GM18498 (cell line): ENCODE data around the gene MAP2K7.

Source experiments
- ATAC-seq: cut with Tn5 transposase; IDR thresholded peaks from one replicate; pipeline ENCODE4 v1.9.1; 2021; ENCODE audit warnings: mild to moderate bottlenecking, moderate library complexity; ENCODE audit not compliant: unreplicated experiment

The MAP2K7 gene

DNA sequence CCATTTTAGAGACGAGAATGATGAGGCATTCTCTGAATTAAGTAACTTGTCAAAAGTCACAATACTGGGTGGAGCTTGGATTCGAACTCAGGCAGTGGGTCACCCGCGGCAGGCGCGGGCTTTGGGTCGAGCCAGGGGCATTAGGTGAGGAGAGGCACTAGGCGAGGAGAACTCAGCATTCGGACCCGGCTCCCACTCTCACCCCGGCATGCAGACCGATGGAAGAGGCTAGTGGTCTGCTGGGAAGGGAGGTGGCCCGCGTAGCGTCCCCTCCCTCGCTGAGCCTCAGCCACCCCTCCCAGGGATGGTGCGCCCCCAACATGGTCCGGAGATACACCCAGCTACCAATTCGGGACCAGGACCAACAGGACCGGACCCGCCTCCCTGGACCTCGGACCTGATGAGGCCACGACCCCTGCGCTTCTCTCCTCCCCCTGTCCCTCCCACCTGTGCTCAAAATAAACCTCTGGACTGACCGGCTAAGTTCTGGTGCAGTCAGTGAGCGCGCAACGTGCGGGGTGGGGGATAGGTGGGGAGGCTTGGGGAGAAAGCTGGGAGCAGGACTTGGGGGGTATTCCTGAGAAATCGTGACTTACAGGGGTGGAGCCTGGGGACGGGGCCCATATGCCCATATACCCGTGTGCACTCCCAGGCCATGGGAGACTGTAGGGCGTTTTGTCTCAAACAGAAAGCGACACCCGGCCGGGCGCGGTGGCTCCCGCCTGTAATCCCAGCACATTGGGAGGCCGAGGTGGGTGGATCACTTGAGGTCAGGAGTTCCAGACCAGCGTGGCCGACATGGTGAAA is 15.1 kb downstream of the MAP2K7 start:
- no peak for ATAC-seq

DNA sequence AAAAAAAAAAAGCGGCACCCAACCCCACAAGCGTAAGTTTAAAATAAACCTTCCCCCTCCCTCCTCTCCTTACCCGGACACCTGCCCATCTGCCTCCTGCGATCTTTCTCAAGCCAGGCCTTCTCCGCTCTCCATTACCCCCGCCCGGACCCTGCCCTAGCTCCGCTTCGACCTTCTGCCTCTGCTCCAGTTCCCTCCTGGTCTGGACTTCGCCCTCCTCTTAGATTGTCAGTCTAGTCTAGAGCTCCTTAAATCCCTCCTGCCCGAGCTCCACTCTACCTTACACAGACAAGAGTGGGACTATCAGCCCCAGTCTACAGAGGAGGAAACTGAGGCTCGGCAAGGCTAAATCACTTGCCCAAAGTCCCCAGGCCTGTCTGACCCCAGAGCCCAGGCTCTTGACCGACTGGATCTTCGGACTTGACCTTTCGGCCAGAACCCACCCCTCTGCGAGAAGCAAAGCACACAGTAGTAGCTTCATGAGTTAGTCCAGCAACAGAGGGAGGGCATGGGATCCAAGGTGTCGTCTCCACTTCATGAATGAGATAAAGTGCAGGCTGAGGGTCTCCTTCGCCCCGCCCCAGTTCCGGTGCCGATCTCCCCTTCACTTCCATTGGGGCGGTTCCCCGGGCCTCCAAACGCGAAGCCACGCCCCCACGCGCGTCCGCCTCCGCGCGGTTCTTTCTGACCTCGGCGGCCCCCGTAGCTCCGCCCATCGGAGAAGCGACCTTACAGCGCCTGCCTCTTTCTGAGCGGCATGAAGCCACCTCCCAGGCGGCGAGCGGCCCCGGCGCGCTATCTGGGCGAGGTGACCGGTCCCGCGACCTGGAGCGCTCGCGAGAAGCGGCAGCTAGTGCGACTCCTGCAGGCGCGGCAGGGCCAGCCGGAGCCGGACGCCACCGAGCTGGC is 16.2 kb downstream of the MAP2K7 start, which contains the start of gene SNAPC2:
Gene SNAPC2, plus strand, starts transcription at position 729 of the 909 bp plus-strand sequence. Its CDS starts 29 bp downstream, at position 758.
- peak; percentile 70 for ATAC-seq

DNA sequence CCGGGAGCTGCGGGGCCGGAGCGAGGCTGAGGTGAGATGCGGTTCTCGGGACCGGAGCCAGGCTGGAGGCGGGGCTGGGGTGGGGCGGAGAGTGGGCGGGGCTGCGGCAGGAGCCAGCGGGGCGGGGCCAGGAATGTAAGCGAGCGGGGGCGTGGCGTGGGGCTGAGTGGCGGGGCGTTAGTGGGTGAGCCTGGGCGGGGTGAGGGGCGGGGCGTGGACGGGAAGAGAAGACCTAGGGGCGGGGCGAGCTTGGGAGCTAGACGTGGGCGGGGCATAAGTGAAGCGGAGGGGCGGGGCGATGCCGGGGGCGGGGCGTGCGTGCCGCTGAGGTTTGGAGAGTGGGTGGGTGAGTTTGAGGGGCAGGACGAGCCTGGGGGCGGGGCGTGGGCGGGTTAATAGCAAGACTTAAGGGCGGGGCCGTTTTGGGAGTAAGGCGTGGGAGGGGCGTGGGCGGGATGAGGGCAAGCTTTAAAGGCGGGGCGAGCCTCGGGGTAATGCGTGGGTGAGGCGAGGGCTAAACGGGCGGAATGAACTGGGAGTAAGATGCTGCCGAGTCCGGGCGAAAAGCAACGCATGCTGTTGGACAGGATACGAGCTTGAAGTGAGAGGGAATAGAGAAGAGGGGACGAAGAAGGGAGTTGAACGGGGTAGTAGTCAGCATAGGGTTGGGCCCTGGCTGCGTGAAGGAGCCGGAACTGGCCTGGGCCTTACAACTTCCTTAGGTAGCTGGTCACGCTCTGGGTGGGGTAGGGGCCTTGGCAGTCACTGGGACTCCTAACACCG is 17.0 kb downstream of the MAP2K7 start:
- ATAC-seq, result peak; percentile 46

DNA sequence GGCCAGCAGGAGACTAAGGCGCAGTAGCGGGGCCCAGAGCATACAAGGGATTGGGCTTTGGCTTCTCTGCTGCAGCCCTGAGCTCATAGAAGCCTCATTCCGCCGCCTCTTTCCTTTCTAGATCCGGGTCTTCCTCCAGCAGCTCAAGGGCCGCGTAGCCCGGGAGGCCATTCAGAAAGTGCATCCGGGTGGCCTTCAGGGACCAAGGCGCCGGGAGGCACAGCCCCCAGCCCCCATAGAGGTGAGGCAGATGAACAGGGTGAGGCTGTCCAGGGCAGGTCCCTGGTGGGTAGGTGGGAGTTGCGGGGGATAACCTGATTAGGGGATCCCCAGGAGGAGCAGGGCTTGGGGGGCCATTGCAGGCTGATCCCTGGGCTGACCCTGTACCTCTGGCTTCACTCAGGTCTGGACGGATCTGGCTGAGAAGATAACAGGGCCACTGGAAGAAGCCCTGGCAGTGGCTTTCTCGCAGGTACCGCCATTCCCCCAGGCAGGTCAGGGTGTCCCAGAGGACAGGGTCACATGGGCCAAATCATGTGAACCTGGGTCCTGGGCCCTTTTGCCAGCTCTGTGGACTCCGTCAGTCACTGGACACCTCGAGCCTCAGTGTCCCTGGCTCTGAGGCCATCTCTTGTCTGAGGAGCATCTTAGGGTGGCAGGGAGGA is 17.8 kb downstream of the MAP2K7 start:
- no peak for ATAC-seq

DNA sequence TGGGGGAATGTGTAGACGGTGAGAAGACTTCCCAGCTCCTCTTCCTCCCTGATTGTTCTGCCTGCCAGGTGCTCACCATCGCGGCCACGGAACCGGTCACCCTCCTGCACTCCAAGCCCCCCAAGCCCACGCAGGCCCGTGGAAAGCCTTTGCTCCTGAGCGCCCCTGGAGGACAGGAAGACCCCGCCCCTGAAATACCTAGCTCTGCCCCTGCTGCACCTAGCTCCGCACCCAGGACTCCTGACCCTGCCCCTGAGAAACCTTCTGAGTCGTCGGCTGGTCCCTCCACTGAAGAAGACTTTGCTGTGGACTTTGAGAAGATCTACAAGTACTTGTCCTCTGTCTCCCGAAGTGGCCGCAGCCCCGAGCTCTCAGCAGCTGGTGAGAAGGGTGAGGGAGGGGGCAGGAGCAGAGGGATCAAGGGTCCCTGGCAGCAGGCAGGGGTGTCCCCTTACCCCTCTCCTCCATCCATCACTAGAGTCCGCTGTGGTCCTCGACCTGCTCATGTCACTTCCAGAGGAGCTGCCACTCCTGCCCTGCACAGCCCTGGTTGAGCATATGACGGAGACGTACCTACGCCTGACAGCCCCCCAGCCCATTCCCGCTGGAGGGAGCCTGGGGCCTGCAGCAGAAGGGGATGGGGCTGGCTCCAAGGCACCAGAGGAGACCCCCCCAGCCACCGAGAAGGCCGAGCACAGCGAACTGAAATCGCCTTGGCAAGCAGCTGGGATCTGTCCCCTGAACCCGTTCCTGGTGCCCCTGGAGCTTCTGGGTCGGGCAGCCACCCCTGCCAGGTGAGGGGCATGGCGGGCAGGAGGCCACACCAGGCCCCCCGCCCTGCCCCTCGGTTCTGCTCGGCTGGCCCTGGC is 18.5 kb downstream of the MAP2K7 start:
- ATAC-seq, result no peak

DNA sequence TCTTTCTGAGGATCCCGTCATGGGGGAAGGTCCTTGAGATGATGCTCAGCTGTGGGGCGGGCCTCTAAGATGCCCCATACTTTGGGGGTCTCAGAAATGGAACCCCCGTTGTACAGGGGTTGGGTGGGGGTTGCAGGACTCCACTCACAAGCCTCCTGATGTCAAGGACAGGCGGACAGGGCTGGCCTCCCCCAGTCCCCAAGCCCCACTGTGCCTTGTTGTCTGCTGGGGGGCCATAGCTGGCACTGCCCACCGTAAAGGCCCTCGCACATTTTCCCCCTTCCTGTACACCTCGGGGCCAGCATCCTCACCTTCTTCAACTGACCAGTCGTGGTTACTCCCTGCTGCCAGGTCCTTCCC is 19.1 kb downstream of the MAP2K7 start:
- no peak for ATAC-seq

DNA sequence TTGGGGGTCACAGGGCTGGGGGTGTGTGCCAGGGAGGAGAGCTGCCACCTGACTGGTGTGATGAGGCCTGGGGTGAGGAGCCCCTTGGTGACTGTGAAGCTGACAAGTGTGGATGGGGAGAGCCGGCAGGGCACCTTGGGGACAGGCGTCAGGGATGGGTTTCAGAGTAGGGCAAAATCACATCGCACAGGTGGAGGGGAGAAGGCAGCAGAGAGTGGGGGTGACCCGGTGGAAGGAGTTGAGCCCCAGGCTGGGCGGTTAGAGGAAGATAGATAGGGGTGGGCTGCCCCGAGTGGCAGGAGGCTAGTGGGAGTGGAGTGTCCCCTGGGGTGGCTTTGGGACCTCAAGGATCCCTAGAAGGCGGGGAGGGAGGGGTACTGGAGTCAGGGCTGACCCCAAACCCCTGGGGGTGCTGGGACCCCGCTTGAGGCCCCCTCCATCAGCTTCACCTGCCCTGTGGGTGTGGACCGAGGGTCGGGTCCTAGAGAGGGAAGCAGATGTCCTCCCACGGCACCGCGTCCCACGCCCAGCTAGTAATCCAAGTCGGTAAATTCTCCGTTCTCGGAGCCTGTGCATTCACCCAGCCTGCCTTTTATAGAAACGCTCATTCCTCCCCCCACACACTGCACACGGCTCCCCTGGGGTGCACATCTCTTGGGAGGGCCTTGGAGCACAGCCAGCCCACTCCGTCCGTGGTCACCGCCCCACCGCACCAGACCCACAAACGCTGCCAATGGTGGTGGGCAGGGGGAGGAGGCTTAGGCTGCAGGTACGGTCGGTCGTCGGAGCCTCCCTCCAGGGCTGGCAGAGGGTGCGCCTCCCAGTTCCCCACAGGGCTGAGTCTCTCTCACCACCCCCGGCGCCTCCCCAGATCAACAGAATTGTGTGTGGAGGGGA is 19.9 kb downstream of the MAP2K7 start:
- no peak for ATAC-seq

DNA sequence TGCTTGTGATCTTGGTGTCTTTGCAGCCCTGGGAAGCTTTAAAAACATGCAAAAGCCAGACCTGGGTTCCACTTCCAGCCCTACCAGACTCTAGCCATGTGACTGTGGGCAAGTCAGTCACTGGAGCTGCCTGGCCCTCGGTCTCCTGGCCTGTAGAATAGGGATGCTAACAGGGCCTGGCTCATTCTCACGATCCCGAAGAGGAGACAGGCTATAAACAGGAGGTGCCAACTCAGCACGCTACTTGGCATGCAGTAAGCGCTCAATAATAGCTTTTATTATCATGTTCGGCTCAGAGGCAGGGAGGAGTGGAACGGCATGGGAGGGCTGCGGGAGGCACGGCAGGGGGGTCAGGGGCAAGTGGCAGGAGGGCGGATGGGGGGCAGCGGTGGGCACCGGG is 20.6 kb downstream of the MAP2K7 start:
- ATAC-seq, result no peak

DNA sequence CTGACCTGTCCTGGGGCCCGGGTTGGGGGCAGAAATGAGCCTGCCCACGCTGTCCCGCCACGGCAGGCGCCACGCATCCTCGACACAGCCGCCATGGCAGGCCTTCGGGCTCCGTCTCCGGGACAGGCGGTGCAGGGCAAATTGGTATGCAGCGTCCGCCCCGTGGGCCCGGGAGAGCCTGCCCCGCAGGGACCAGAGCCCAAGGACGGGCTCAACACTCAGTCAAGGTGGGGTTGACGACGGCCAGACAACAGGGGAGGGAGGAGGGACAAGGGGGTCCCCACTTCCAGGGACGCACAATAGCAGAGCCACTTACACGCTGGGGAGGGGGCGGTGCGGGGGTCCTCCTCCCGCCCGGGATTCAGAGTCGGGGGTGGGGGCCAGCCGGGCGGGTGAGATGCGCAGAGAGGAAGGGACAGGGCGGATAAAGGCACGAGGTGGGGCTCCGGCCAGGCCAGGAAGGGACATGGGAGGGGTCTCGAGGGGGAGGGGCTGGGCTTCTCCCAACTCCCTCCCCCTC is 21.0 kb downstream of the MAP2K7 start:
- no peak for ATAC-seq

DNA sequence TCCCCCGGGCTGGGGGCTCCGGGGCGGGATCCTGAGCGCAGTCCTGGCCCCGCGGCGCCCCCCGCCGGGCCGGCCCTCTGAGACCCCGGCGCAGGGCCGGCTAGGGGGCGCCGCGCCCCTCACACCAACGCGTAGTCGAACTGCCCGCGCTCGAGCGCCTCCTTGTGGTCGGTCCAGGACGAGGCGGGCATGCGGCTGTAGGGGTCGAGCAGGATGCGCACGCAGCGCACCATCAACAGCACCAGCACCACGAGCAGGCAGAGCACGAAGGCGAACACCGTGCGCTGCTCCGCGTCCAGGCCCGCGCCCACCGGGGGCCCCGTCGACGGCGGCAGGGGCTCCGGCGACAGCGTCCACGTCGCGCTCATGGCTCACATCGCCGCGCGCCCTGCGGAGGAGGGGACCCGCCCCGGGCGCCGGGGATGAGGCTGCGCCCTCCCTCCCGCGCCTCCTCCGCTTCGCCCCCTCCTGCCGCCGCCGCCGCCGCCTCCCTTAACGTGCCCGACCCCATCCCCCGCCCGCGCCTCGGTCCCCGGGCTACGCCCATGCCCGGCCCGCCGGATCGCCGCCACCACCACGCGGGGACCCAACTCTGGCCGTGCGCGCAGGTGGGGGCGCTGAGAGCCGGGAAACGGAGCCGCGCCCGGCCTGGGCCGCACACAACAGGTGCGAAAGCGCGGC is 21.6 kb downstream of the MAP2K7 start:
- ATAC-seq, result no peak

DNA sequence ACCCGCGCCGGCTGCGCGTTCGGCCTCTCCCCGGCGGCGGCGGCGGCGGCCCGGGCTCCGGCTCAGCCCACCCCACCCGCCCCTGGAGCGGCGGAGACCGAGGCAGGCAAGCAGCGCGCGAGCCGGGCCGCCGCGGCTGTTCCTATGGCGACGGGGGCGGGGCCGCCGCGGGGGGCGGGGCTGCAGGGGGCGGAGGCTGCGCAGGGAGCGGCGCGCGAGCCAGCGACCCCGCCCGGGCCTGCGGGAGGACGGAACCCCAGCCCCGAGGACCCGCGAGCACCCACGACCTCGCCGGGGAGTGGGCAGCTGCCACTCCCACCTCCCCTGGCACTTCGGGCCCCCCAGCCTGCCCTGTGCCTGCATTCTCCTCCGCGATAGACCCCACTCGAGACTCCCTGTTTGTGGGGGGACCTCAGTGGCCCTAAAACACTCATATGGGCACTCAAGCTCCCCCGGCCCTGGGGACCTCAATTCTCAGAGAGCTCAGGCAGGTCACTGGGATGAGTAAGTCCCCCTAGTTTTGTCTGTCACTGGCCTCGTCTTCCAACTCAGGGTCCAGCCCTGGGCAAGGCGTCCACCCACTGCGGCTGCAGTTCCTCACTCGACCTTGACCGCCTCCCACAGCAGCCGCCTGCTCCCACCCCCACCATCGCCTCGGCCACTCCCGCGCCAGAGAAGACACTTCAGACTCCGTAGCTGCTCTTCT is 22.5 kb downstream of the MAP2K7 start, which contains the start of gene CTXN1:
Gene CTXN1, minus strand, starts transcription at position 115 of the 706 bp plus-strand sequence. CDS start 597 bp downstream, outside the sequence.
- ATAC-seq, result no peak

DNA sequence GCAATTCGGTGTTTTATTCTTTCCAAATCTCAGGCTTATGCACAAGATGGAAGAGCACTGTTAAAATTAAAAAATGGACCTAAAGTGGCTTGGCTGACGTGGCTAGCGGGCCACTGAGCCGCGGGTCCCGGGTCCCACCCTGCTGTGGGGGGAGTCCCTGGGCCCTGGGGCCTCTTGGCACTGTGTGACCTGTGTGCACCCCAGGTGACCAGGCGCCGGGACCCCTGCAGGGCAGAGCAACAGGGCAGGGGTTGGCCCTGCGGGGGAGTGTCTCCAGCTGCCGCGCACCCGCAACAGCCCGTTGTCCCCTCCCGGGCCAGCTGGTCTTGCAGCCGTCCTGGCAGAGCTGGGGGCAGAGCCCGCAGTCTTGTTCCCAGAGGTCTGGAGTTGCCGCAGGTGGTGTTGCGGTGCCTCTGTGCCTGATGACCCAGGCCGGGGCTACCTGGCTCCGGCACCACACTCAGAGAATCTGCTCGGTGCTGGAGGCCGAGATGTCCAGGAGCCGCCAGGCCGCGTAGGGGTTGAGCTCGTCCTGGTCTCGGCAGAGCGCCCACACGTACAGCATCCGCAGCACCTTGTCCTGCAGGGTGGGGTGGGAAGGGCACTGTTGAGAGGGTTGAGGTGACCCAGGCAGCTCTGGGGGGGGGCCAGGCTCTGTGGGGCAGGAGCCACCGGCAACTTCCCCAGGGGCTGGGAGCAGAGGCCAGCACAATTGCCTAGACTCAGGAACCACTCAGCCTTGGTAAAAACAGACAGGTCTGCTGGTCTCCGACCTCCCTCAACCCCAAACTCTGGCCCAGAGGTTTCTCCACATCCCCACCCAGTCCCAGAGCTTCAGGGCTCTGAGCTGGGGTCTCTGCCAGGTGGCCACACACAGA is 23.3 kb downstream of the MAP2K7 start:
- no peak for ATAC-seq

DNA sequence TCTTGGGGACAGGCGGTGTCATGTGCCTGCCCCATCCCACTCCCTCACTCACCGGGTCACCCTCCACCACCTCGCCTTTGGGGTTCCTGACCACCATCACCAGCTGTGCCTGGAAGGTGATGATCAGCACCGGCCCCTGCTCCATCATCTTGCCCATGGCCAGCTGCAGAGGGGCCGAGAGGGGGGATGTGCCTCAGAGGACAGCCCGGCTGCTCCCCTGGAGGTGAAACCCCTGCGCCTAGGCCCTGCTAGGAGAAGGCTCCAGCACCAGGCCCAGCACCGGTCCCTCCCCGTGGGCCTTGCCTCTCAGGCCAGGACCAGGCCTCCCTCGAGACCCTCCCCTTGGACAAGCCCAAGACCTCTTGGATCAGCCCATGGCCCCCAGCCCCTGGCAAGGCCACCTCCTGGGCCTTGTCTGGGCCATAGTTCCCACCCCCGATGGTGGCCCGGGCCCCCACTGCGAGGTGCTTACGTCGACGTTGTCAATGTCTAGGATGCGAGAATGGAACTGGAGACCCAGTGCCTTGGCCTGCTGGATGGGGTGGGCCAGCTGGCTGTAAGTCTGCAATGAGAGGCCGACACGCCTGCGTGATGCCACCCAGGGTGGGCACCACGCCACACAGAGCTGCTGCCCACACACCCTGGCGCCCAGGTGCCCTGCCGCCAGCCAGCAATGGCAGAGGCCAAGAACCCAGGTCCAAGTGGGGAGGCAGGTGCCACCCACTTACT is 24.1 kb downstream of the MAP2K7 start:
- no peak for ATAC-seq

DNA sequence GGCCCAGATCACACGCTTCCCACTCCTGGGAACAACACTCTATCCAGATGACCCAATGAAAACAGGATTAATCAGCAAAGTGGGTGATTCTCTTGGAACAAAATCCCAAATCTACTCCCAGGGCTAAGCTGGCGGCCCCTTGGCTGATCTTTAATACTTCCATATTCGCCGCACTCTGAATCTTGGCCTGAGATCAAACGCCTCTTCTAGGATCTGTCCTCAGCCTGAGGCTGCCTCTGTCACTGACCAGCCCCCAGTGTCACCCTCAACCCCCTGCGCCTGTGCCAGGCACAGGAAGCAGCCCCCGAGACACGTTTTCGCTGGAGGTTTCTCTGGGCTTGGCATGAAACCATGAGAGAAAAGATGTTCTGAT is 24.6 kb downstream of the MAP2K7 start:
- ATAC-seq, result no peak
